Esophagus mucosa (tissue), 1 donor: Measurements from ENCODE around the gene CFAP73. TPM values are rescaled to one million over a fixed set of nuclear protein-coding genes. Genes with fewer than 3 reads are reported as not detected.
"Not testable (repeated sequence)": the region's sequence is repeated elsewhere in the genome, so short reads cannot be mapped to it uniquely, and the experiment has no call there.

Experiments
- ATAC-seq: fragments of 200-7000 bp; cut with Tn5 transposase; one replicate; pipeline ENCODE4 v1.9.1; 2020
- total RNA-seq: library from RNA; stranded (reverse); gene quantifications from one replicate; pipeline ENCODE4 v1.2.4, GENCODE V29; 2023
- donor health status: DM: yes; HTN: yes; CAD: no.

CFAP73 gene
- total RNA-seq, 1 donor from 2014 or later, result 0.20 TPM

DNA sequence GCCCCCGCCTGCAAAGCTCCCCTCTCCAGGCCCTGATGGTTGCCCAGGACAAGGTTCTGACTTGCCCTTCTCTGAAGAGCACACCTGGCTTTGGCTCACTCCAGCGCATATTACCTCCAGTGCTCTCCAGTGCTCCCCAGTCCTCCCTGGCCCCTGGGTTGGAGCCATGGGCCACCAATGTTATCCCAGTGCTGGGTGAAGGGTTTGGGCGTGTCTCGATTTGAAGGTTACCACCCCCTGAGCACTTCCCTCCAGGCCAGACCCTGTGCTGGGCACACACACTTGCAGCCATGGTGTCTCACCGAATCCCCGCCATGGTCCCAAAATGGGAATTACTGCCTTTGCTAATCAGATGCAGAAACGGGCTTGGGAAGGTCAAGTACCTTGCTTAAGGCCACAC is 47.1 kb downstream of the CFAP73 start:
- no peak for ATAC-seq

DNA sequence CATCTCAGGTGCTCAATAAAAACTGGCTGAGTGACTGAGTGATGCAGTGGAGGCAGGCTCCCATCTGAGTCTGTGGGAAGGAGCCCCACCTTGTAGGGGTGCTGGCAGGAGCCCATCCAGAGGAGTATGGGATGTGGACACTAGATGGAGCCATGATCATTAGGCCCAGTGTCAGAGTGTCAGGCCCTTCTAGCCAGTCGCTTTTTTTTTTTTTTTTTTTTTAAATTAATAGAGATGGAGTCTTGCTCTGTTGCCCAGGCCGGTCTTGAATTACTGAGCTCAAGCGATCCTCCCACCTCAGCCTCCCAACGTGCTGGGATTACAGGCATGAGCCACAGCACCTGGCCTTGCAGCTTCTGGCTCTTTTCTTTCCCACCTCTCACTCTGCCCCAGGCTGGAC is 47.5 kb downstream of the CFAP73 start:
- peak; percentile 91 for ATAC-seq

DNA sequence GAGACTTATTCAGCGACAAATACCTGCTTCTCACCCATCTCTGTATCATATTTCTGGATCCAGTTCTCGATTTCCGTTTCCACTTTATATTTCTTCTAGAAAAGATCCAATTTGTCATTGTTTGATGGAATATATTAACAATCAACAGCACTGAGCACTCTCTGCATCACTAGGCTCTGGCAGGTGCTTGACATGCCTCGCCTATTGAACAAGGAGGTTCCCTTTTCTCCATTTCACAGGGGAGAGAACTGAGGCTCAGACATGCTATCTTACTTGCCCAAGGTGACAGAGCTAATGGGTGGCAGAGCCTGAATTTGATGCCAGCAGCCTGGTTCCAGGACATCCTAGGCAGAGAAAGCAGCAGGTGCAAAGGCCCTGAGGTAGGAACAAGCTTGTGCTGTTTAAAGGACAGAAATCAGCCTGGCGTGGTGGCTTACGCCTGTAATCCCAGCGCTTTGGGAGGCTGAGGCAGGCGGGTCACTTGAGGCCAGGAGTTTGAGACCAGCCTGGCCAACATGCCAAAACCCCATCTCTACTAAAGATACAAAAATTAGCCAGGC is 48.1 kb downstream of the CFAP73 start:
- no peak for ATAC-seq

DNA sequence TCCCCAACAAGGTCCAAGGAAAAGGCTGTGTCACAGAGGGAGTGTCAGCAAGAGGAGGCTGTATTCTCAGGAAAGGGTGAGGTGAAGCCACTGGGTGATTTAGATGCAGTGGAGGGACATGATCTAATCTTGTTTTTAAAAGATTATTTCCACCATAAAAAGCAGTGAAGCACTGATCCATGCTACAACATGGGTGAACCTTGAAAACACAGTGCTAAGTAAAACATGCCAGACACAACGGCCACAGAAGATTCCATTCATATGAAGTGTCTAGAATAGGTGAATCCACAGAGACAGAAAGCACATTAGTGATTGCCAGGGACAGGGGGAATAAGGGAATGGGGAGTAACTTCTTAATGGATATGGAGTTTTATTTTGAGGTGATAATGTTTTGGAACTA is 48.8 kb downstream of the CFAP73 start:
- ATAC-seq, result no peak

DNA sequence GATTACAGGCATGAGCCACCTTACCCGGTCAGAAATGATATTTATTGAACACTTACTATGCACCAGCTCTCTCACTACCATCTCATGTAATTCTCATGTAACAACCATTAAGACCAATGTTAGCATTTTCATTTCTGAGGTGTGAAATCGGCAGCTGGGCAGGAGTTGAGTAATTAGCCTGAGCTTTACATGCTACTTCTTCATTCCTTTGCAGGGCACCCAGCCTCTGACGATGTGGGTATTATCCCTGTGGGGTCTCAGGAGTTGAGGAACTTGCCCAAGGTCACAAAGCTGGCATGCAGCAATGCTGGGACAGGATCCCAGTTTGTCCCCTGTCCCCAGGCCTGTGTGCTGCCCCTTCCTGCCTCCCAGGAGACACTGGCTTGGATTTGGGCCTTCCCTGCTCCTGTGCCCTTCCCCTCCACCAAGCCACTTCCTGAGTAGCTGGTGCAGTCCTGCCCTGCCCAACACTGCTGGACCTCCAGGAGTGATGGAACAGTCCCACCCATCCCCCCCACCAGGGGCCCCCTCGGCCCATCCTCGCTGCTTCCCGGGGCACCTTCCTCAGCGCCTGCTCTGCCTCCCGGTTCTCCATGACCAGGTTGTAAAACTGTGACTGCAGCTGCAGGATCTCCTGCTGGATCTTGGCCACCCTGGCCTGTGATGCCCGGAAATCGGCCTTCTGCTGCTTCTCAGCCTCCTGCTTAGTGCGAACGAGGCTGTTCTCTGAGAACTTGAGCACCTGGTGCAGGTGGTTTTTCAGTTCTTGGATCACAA is 50.7 kb downstream of the CFAP73 start:
- no peak for ATAC-seq

DNA sequence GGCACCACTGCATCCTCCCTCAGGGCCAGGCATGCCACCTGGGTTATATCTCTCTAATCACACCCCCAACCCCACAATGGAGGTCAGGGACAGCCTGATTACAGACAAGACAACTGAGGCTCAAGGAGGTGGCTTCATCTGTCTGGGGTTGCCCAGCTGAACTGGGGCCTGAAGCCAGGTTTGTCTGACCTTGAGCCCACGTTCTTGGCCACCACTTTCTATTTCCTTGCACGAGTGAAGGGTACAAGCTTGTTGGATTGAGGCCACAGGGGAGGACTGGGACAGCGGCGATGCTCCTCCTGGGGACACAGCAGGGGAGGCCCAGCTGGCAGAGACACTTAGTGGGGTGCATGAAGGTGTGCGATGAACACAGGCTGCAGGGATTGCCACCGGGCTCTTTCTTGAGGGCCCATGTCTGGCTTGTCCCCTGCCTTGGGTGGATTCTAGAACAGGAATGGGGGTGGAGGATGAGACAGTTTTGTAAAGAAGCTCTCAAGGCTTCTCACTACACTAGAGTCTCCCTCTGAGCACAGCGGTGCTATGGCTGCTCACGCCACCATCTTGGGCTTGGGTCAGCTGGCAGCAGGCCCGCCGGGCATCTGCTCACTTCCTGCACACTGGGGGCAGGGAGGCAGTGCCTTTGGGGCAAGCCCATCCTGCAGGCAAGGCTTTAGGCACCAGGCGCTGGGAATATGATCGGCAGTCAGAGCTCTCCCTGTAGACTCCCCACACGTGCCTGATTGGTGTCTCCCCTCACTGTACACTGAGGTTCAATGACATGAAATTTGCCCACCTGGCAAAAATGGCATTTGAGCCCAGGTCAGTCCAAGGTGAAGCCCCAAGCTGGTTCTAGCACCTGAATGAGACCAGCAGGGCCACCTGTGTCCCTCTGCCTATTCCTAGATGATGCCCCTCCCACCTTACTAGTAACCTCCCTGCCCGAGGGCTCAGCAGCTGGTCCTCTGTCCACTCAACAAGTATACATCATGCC is 52.0 kb downstream of the CFAP73 start:
- no peak for ATAC-seq

DNA sequence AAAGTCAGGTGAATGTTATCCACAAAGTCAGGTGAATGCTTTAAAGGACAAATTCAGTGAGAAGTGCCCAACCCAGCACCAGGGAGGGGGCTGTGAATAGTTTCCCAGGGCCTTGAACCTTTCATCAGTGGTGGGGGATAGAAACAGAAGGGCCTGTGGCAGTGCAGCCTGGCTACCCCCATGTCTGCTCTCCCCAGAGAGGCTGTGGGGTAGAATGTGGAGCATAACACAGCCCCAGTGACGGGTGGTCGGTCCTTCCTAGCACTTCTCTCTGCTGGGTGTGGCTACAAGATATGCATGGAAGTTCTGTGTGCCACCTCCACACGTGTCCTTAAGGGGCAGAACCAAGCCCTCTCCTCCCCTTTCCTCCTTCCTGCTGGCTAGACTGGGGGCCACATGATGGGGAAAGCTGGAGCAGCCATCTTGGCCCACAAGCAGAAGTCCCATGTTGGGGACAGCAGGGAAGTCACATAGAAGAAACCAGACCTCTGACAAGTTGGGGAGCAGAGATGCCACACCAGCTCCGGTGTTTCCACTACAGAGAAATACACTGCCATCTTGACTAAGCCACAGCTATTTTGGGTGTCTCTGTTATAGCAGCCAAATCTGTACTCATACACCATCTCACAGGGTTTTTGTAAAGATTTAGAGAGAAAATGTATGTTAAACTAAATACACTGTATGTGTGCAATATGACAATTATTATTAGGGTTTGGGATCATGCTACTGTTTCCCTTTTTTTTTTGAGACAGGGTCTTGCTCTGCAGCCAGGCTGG is 53.0 kb downstream of the CFAP73 start:
- no peak for ATAC-seq

DNA sequence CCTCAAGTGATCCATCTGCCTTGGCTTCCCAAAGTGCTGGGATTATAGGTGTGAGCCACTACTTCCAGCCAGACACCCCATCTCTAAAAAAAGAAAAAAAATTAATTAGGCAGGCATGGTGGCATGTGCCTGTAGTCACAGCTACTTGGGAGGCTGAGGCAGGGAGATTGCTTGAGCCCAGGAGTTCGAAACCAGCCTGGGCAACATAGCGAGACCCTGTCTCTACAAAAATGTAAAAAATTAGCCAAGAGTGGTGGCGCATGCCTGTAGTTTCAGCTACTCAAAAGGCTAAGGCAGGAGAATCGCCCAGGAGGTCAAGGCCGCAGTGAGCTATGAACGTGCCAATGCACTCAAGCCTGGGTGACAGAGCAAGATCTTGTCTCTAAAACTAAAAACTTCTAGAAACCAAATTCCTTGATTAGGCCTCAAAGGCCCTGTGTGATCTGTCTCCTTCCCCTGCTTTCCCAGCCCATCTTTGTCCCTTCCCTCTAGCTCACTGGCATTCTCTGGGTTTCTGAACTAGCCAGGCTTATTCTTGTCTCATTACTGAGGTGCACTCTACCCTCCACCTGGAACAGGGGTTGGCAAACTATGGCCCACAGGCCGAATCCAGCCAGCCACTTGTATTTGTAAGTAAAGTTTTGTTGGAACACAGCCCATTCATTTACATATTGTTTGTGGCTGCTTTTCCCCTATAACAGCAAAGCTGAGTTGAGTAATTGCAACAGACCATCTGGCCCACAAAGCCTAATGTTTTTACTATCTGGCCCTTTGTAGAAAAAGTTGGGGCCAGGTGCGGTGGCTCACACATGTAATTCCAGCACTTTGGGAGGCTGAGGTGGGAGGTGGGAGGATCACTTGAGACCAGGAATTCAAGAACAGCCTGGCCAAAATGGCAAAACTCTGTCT is 54.6 kb downstream of the CFAP73 start:
- no peak for ATAC-seq

DNA sequence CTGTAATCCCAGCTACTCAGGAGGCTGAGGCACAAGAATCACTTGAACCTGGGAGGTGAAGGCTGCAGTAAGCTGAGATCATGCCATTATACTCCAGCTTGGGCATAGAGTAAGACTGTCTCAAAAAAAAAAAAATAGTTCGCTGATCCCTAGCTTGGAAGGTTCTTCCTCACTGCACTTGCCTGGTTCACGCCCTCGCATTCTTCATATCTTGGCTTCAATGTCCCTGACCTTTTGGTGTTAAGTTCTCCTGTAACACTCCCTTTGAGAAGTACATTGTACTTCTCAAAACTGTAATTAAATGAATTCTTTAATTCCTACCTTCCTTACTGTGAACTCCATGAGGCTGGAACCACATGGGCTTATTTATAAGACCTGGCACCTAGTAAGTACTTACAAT is 55.3 kb downstream of the CFAP73 start:
- ATAC-seq, result peak; percentile 37

DNA sequence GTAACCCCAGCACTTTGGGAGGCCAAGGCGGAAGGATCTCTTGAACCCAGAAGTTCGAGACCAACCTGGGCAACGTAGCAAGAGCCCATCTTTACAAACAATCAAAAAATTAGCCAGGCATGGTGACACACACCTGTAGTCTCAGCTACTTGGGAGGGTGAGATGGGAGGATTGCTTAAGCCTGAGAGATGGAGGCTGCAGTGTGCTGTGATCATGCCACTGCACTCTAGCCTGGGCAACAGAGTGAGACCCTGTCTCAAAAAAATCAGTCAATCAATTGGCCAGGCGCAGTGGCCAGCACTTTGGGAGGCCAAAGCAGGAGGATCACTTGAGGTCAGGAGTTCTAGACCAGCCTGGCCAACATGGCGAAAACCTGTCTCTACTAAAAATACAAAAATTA is 57.3 kb downstream of the CFAP73 start:
- not testable (repeated sequence) for ATAC-seq

DNA sequence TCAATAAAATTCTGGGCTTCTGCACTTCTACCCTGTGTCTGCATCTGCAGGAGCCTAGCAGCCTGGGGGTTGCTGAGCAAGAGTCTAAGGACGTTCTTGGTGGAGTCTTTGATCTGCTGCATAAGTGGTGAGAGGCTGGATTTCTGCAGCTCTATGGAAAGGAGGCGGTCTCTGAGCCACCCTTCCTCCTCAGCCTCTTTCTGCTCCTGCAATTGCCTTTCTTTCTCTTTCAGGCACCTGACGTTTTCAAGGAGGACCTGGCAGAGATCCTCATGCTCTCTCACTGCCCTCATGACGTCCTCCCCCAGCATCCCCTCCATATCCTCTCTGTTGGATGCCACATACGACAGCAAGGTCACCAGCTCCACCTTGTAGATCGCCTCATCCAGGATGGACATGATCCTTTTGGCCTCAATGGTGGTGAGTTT is 58.1 kb downstream of the CFAP73 start:
- ATAC-seq, result peak; percentile 5

DNA sequence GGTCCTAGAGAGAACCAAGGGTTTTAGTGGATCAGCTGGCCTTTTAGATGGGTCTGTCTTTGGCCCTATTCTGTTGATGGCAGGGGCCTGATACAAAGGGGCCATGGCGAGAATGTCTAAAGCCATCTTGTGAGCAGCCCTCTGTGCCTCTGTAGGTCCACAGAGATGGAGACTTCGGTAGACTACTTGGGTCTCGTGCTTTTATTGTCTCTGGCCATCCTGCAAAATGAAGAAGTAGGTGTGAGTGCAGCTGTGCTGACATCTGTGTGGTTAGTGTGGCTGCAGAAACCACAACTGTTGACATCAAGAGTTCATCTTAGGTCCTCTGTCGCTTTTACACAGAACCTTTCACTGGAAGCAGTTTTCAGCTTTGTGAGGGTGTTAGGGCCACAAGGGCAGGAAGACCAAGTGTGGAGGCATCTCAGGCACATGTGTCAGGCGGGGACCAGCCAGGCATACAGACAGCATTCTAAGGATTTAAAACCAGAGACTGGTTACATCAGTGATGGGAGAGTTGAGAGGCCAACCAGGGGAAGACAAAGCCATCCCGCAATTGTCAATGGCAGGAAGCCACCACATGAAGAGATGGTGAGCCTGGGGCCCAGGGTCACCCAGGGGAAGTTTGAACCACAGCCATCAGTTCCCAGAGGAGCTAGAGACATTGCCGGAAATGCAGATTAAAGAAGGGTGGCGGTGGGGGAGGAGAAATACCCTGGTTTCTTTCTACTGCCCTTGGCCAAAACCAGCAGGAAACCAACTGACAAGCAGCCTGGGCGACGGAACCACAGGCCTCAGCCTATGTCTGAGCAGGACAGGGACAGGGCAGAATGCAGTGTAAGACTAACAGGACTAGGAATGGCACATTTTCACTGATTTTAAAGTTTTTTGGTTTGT is 58.8 kb downstream of the CFAP73 start:
- ATAC-seq, result peak; percentile 63

Other genes with a start within 250 kb of the CFAP73 start
- gene OAS1, start 242.8 kb upstream of the CFAP73 start, total RNA-seq, result 37.2 TPM
- 33.6 TPM for gene OAS3, start 211.2 kb upstream of the CFAP73 start, total RNA-seq
- 20.6 TPM for gene OAS2, start 171.2 kb upstream of the CFAP73 start, total RNA-seq
- 0.68 TPM for gene DTX1, start 93.0 kb upstream of the CFAP73 start, total RNA-seq
- 53.1 TPM for gene RASAL1, start 14.0 kb upstream of the CFAP73 start, total RNA-seq
- 46.6 TPM for gene DDX54, start 35.8 kb downstream of the CFAP73 start, total RNA-seq
- gene RITA1, start 36.0 kb downstream of the CFAP73 start, total RNA-seq, result 11.0 TPM
- gene TPCN1, start 71.7 kb downstream of the CFAP73 start, total RNA-seq, result 35.2 TPM
- gene SLC8B1, start 185.4 kb downstream of the CFAP73 start, total RNA-seq, result 16.8 TPM
- gene PLBD2, start 208.9 kb downstream of the CFAP73 start, total RNA-seq, result 14.1 TPM